Measurements from ENCODE around the gene STUM. TPM values are rescaled to one million over a fixed set of nuclear protein-coding genes. Genes with fewer than 3 reads are reported as not detected.

Gene STUM
- total and polyA plus RNA-seq, 2 of the 8 experiments (the other 6 are each of a cell fraction or from before 2014, with no cell fraction given), result 0.76 to 1.2 TPM

DNA sequence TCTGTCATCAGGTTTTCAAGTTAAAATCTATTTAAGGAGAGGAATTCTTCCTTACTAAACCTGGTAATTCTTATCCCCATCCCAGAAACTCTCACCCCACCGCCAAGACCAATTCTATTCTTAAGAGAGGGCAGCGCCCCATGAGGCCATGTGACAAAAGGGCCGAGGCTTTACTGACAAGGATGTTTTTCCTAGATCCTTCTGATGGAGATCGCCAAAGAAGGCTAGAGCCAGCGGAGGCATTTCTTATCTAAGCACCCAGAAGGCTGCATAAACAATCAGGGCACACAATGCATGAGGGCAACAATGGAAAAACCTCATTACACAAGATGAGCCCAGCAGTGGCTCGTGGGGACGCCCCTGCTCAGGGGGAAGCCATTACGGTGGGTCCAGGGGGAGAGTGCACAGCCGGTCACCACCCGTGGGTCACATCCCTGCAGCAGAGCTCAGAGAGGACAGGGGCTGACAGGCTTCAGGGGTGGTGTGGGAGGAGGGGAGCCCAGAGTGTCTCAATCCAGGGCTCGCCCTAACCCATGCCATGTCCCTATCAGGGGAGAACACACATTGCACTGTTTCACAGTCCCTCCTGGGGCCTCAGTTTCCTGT, 101.8 kb downstream of the STUM start (continued):
- TF ChIP-seq, protein P1, sequence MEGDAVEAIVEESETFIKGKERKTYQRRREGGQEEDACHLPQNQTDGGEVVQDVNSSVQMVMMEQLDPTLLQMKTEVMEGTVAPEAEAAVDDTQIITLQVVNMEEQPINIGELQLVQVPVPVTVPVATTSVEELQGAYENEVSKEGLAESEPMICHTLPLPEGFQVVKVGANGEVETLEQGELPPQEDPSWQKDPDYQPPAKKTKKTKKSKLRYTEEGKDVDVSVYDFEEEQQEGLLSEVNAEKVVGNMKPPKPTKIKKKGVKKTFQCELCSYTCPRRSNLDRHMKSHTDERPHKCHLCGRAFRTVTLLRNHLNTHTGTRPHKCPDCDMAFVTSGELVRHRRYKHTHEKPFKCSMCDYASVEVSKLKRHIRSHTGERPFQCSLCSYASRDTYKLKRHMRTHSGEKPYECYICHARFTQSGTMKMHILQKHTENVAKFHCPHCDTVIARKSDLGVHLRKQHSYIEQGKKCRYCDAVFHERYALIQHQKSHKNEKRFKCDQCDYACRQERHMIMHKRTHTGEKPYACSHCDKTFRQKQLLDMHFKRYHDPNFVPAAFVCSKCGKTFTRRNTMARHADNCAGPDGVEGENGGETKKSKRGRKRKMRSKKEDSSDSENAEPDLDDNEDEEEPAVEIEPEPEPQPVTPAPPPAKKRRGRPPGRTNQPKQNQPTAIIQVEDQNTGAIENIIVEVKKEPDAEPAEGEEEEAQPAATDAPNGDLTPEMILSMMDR (IDR thresholded peaks at IDR 0.05; ENCODE audit: control extremely low read depth in 1 of 3, insufficient read depth in 1 of 3, low read depth in 1 of 3, low read length in 3 of 3), result peak in 2 of 3 experiments; percentile 13 to 34; a peak in 2 of 4 replicates
- no peak for TF ChIP-seq SP1 (IDR thresholded peaks at IDR 0.05; ENCODE audit: low read depth, low read length)

All from H1 (cell line).